Measurements from ENCODE around the gene KAT8.
A peak's percentile ranks its signal among the peaks of the same experiment; 100 is the strongest.
"Not testable (repeated sequence)": the region's sequence is repeated elsewhere in the genome, so short reads cannot be mapped to it uniquely, and the experiment has no call there.

Gene KAT8

GRCh38 chr16:31148281-31148728 lies 30.8 kb downstream of the KAT8 start:
- peaks cover 36% of the 10 kb centered on the region for H3K27me3 ChIP-seq (ENCODE audit: control insufficient read depth, insufficient read depth, low read length)
- no peaks in the 10 kb centered on the region for H3K36me3 ChIP-seq (ENCODE audit: control insufficient read depth, insufficient read depth, low read length)
- peak overlapping the region; percentile 24 for H3K9ac ChIP-seq (ENCODE audit: low read depth, low read length)
- H3K4me1 ChIP-seq (ENCODE audit: control insufficient read depth, insufficient read depth, low read length) = peaks cover 9% of the 10 kb centered on the region
- peak overlapping the region; percentile 59 for H3K4me3 ChIP-seq (ENCODE audit: low read depth, low read length)
- H3K9me3 ChIP-seq (ENCODE audit: control insufficient read depth, insufficient read depth, low read length) = no peaks in the 10 kb centered on the region

GRCh38 chr16:31148896-31149295 lies 31.4 kb downstream of the KAT8 start:
- H3K9ac ChIP-seq (ENCODE audit: low read depth, low read length) = no peak overlapping the region
- peak overlapping the region; percentile 59 for H3K4me3 ChIP-seq (ENCODE audit: low read depth, low read length)
- peaks cover 9% of the 10 kb centered on the region for H3K4me1 ChIP-seq (ENCODE audit: control insufficient read depth, insufficient read depth, low read length)
- no peaks in the 10 kb centered on the region for H3K36me3 ChIP-seq (ENCODE audit: control insufficient read depth, insufficient read depth, low read length)
- no peaks in the 10 kb centered on the region for H3K9me3 ChIP-seq (ENCODE audit: control insufficient read depth, insufficient read depth, low read length)
- peaks cover 30% of the 10 kb centered on the region for H3K27me3 ChIP-seq (ENCODE audit: control insufficient read depth, insufficient read depth, low read length)

GRCh38 chr16:31149332-31149731 lies 31.9 kb downstream of the KAT8 start:
- Histone ChIP-seq H3K27me3 (ENCODE audit: control insufficient read depth, insufficient read depth, low read length) (peaks cover 30% of the 10 kb centered on the region), H3K9me3 (ENCODE audit: control insufficient read depth, insufficient read depth, low read length) (no peaks in the 10 kb centered on the region), H3K36me3 (ENCODE audit: control insufficient read depth, insufficient read depth, low read length) (no peaks in the 10 kb centered on the region), H3K4me3 (ENCODE audit: low read depth, low read length) (no peak overlapping the region), H3K4me1 (ENCODE audit: control insufficient read depth, insufficient read depth, low read length) (peaks cover 9% of the 10 kb centered on the region), H3K9ac (ENCODE audit: low read depth, low read length) (no peak overlapping the region)

GRCh38 chr16:31149894-31150890 lies 32.7 kb downstream of the KAT8 start, which contains the start of gene PRSS36:
Gene PRSS36 (minus strand): TSS chr16:31150066. CDS start chr16:31150035, 31 bp downstream.
- Histone ChIP-seq H3K9me3 (ENCODE audit: control insufficient read depth, insufficient read depth, low read length) (no peaks in the 10 kb centered on the region), H3K4me3 (ENCODE audit: low read depth, low read length) (no peak within 1 kb of the TSS), H3K36me3 (ENCODE audit: control insufficient read depth, insufficient read depth, low read length) (no peaks in the 10 kb centered on the region), H3K27me3 (ENCODE audit: control insufficient read depth, insufficient read depth, low read length) (peaks cover 30% of the 10 kb centered on the region), H3K9ac (ENCODE audit: low read depth, low read length) (no peak within 1 kb of the TSS), H3K4me1 (ENCODE audit: control insufficient read depth, insufficient read depth, low read length) (peaks cover 9% of the 10 kb centered on the region)

- H3K9me3 ChIP-seq (ENCODE audit: control insufficient read depth, insufficient read depth, low read length); H3K9ac ChIP-seq (ENCODE audit: low read depth, low read length); H3K36me3 ChIP-seq (ENCODE audit: control insufficient read depth, insufficient read depth, low read length); H3K4me3 ChIP-seq (ENCODE audit: low read depth, low read length); H3K4me1 ChIP-seq (ENCODE audit: control insufficient read depth, insufficient read depth, low read length): not testable (repeated sequence)
- H3K27me3 ChIP-seq (ENCODE audit: control insufficient read depth, insufficient read depth, low read length) = peaks cover 28% of the 10 kb centered on the region
These were observed 33.5 kb downstream of the KAT8 start for GRCh38 chr16:31150976-31151375.

- H3K9ac ChIP-seq (ENCODE audit: low read depth, low read length) = no peak overlapping the region
- no peaks in the 10 kb centered on the region for H3K4me1 ChIP-seq (ENCODE audit: control insufficient read depth, insufficient read depth, low read length)
- no peaks in the 10 kb centered on the region for H3K36me3 ChIP-seq (ENCODE audit: control insufficient read depth, insufficient read depth, low read length)
- H3K27me3 ChIP-seq (ENCODE audit: control insufficient read depth, insufficient read depth, low read length) = no peaks in the 10 kb centered on the region
- H3K4me3 ChIP-seq (ENCODE audit: low read depth, low read length) = no peak overlapping the region
- no peaks in the 10 kb centered on the region for H3K9me3 ChIP-seq (ENCODE audit: control insufficient read depth, insufficient read depth, low read length)
These were observed 39.7 kb downstream of the KAT8 start for GRCh38 chr16:31157136-31157535.

GRCh38 chr16:31167315-31167714 lies 49.9 kb downstream of the KAT8 start:
- H3K9ac ChIP-seq (ENCODE audit: low read depth, low read length) = no peak overlapping the region
- H3K36me3 ChIP-seq (ENCODE audit: control insufficient read depth, insufficient read depth, low read length) = no peaks in the 10 kb centered on the region
- no peaks in the 10 kb centered on the region for H3K27me3 ChIP-seq (ENCODE audit: control insufficient read depth, insufficient read depth, low read length)
- peaks cover 2% of the 10 kb centered on the region for H3K4me1 ChIP-seq (ENCODE audit: control insufficient read depth, insufficient read depth, low read length)
- H3K4me3 ChIP-seq (ENCODE audit: low read depth, low read length) = no peak overlapping the region
- no peaks in the 10 kb centered on the region for H3K9me3 ChIP-seq (ENCODE audit: control insufficient read depth, insufficient read depth, low read length)

GRCh38 chr16:31168848-31169247 lies 51.4 kb downstream of the KAT8 start:
- Histone ChIP-seq H3K4me1 (ENCODE audit: control insufficient read depth, insufficient read depth, low read length) (peaks cover 2% of the 10 kb centered on the region), H3K4me3 (ENCODE audit: low read depth, low read length) (no peak overlapping the region), H3K9me3 (ENCODE audit: control insufficient read depth, insufficient read depth, low read length) (no peaks in the 10 kb centered on the region), H3K36me3 (ENCODE audit: control insufficient read depth, insufficient read depth, low read length) (no peaks in the 10 kb centered on the region), H3K27me3 (ENCODE audit: control insufficient read depth, insufficient read depth, low read length) (no peaks in the 10 kb centered on the region), H3K9ac (ENCODE audit: low read depth, low read length) (no peak overlapping the region)

GRCh38 chr16:31170048-31170447 lies 52.6 kb downstream of the KAT8 start:
- not testable (repeated sequence) for H3K9me3 ChIP-seq (ENCODE audit: control insufficient read depth, insufficient read depth, low read length); H3K4me3 ChIP-seq (ENCODE audit: low read depth, low read length); H3K27me3 ChIP-seq (ENCODE audit: control insufficient read depth, insufficient read depth, low read length); H3K4me1 ChIP-seq (ENCODE audit: control insufficient read depth, insufficient read depth, low read length); H3K36me3 ChIP-seq (ENCODE audit: control insufficient read depth, insufficient read depth, low read length); H3K9ac ChIP-seq (ENCODE audit: low read depth, low read length)

GRCh38 chr16:31177136-31177535 lies 59.7 kb downstream of the KAT8 start:
- Histone ChIP-seq H3K9me3 (ENCODE audit: control insufficient read depth, insufficient read depth, low read length) (no peaks in the 10 kb centered on the region), H3K9ac (ENCODE audit: low read depth, low read length) (no peak overlapping the region), H3K36me3 (ENCODE audit: control insufficient read depth, insufficient read depth, low read length) (no peaks in the 10 kb centered on the region), H3K27me3 (ENCODE audit: control insufficient read depth, insufficient read depth, low read length) (no peaks in the 10 kb centered on the region), H3K4me1 (ENCODE audit: control insufficient read depth, insufficient read depth, low read length) (no peaks in the 10 kb centered on the region), H3K4me3 (ENCODE audit: low read depth, low read length) (no peak overlapping the region)

- H3K36me3 ChIP-seq (ENCODE audit: control insufficient read depth, insufficient read depth, low read length) = peaks cover 20% of the 10 kb centered on the region
- H3K4me3 ChIP-seq (ENCODE audit: low read depth, low read length) = peak overlapping the region; percentile 96
- peak overlapping the region; percentile 48 for H3K9ac ChIP-seq (ENCODE audit: low read depth, low read length)
- no peaks in the 10 kb centered on the region for H3K27me3 ChIP-seq (ENCODE audit: control insufficient read depth, insufficient read depth, low read length)
- H3K4me1 ChIP-seq (ENCODE audit: control insufficient read depth, insufficient read depth, low read length) = peaks cover 3% of the 10 kb centered on the region
- no peaks in the 10 kb centered on the region for H3K9me3 ChIP-seq (ENCODE audit: control insufficient read depth, insufficient read depth, low read length)
These were observed 61.8 kb downstream of the KAT8 start for GRCh38 chr16:31179219-31179746.

All from iPS-15b (cell line).